Stimulated activated CD4-positive, alpha-beta T cell treated with anti-CD3 and anti-CD28 coated beads, Interleukin-4, amount 100 ng/mL, for 24 hours (primary cell): Measurements from ENCODE around the gene IFT81.

Experiments used
- DNase-seq: peaks from one replicate; pipeline ENCODE4 v3.0.0-alpha.2; 2020

IFT81 gene

GRCh38 chr12:110165540-110166159 lies 41.5 kb downstream of the IFT81 start:
- no peak for DNase-seq

- no peak for DNase-seq
Measured at GRCh38 chr12:110168732-110169455, 44.7 kb downstream of the IFT81 start.

GRCh38 chr12:110170535-110171185 lies 46.5 kb downstream of the IFT81 start:
- DNase-seq = no peak

- no peak for DNase-seq
Measured at GRCh38 chr12:110171186-110171538, 47.0 kb downstream of the IFT81 start.

GRCh38 chr12:110171636-110172035 lies 47.5 kb downstream of the IFT81 start:
- no peak for DNase-seq

- no peak for DNase-seq
Measured at GRCh38 chr12:110174373-110174996, 50.3 kb downstream of the IFT81 start.

GRCh38 chr12:110175201-110175600 lies 51.0 kb downstream of the IFT81 start:
- DNase-seq = no peak

GRCh38 chr12:110176745-110177144 lies 52.6 kb downstream of the IFT81 start:
- no peak for DNase-seq

- no peak for DNase-seq
Measured at GRCh38 chr12:110179291-110179690, 55.1 kb downstream of the IFT81 start.

GRCh38 chr12:110180591-110181005 lies 56.4 kb downstream of the IFT81 start:
- DNase-seq = no peak

GRCh38 chr12:110182281-110182680 lies 58.1 kb downstream of the IFT81 start:
- no peak for DNase-seq

GRCh38 chr12:110183386-110183785 lies 59.2 kb downstream of the IFT81 start:
- no peak for DNase-seq

GRCh38 chr12:110185626-110186025 lies 61.5 kb downstream of the IFT81 start:
- no peak for DNase-seq

- no peak for DNase-seq
Measured at GRCh38 chr12:110186059-110186458, 61.9 kb downstream of the IFT81 start.

GRCh38 chr12:110193196-110193595 lies 69.0 kb downstream of the IFT81 start:
- no peak for DNase-seq

- DNase-seq = no peak
Measured at GRCh38 chr12:110197003-110197402, 72.8 kb downstream of the IFT81 start.

- no peak for DNase-seq
Measured at GRCh38 chr12:110198386-110198785, 74.2 kb downstream of the IFT81 start.

- no peak for DNase-seq
Measured at GRCh38 chr12:110199339-110200123, 75.4 kb downstream of the IFT81 start.

GRCh38 chr12:110200124-110200417 lies 75.9 kb downstream of the IFT81 start:
- DNase-seq = no peak

GRCh38 chr12:110201995-110202394 lies 77.8 kb downstream of the IFT81 start:
- DNase-seq = no peak

- DNase-seq = no peak
Measured at GRCh38 chr12:110203546-110203945, 79.4 kb downstream of the IFT81 start.

- DNase-seq = no peak
Measured at GRCh38 chr12:110205931-110206330, 81.8 kb downstream of the IFT81 start.
